GM21737 (cell line): Measurements from ENCODE around the gene SLC25A43.
A peak's percentile ranks its signal among the peaks of the same experiment; 100 is the strongest.
"Not testable (repeated sequence)": the region's sequence is repeated elsewhere in the genome, so short reads cannot be mapped to it uniquely, and the experiment has no call there.

ENCODE experiments used
- ATAC-seq: cut with Tn5 transposase; IDR thresholded peaks from one replicate; pipeline ENCODE4 v1.9.1; 2021; ENCODE audit warnings: mild to moderate bottlenecking, moderate library complexity; ENCODE audit not compliant: unreplicated experiment

SLC25A43 gene

GRCh38 chrX:119467433-119467832 is 68.3 kb downstream of the SLC25A43 start:
- ATAC-seq: no peak

GRCh38 chrX:119467842-119468550 is 68.9 kb downstream of the SLC25A43 start, which contains the start of gene SLC25A5:
Gene SLC25A5 (plus strand): TSS chrX:119468444. CDS start chrX:119468516, 72 bp downstream.
- ATAC-seq: peak; percentile 87

- peak; percentile 78 for ATAC-seq
Measured at GRCh38 chrX:119468551-119469312, 69.6 kb downstream of the SLC25A43 start.

GRCh38 chrX:119469313-119469635 is 70.1 kb downstream of the SLC25A43 start:
- no peak for ATAC-seq

- no peak for ATAC-seq
Measured at GRCh38 chrX:119474615-119475388, 75.7 kb downstream of the SLC25A43 start.

GRCh38 chrX:119475389-119476101 is 76.4 kb downstream of the SLC25A43 start:
- ATAC-seq: no peak

GRCh38 chrX:119477812-119478232 is 78.7 kb downstream of the SLC25A43 start:
- no peak for ATAC-seq

GRCh38 chrX:119478504-119478903 is 79.4 kb downstream of the SLC25A43 start:
- no peak for ATAC-seq

GRCh38 chrX:119479845-119480244 is 80.7 kb downstream of the SLC25A43 start:
- no peak for ATAC-seq

GRCh38 chrX:119481323-119481801 is 82.2 kb downstream of the SLC25A43 start:
- no peak for ATAC-seq

GRCh38 chrX:119482041-119482440 is 82.9 kb downstream of the SLC25A43 start:
- ATAC-seq: no peak

GRCh38 chrX:119482481-119483480 is 83.6 kb downstream of the SLC25A43 start:
- ATAC-seq: peak; percentile 87

- ATAC-seq: no peak
Measured at GRCh38 chrX:119486745-119487144, 87.6 kb downstream of the SLC25A43 start.

GRCh38 chrX:119487766-119488165 is 88.6 kb downstream of the SLC25A43 start:
- ATAC-seq: not testable (repeated sequence)

- ATAC-seq: no peak
Measured at GRCh38 chrX:119488749-119489148, 89.6 kb downstream of the SLC25A43 start.

GRCh38 chrX:119489212-119490074 is 90.3 kb downstream of the SLC25A43 start:
- ATAC-seq: no peak

GRCh38 chrX:119492463-119492862 is 93.3 kb downstream of the SLC25A43 start:
- ATAC-seq: no peak

- not testable (repeated sequence) for ATAC-seq
Measured at GRCh38 chrX:119493851-119494495, 94.8 kb downstream of the SLC25A43 start.
